ENCODE data around the gene PNMT.

DNA sequence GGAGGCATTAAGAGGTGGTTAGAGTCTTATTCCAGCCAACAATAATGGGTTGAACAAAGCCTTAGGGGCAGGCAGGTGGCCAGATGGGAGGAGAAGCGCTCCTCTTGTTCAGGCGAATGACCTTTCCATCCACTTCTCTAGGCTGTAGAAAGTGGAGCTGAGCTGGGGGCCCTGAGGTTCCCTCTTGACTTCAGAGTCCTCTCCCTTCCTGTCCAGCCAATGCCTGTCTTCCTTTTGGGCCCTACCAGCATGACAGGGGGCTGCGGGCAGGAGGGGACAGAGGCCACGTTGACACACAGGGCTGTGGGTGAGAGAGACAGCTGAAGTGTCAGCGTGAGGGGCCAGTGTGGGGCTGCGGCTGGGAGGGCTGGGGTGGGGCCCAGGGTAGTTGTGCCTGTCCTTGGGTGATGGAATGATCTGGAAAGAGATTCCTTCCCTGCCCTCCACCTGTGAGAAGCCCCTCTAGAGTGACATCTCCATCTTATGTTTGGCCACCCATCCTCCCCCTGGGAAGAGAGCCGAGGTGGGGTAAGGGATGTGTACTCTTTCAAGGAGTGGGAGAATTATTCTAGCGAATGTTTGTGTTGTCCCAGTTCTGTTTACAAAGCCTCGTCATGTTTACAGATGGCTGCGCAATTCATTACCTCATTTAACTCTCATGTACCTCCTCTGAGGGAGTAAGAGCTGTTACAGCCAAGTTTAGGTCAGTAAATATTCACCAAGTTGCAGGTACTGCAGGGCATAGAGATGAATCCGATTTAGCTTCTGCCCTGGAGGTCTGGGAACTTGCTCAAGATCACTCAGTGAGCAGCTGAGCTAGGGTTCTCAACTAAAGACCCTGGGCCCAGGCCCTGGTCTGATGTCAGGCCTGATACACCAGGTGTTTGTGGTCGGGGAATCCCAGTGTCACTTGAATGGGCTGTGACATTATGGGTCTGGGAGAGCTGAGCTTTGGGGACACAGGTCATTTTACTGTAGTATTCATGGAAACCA is 34.9 kb downstream of the PNMT start:
- TF ChIP-seq POLR2AphosphoS5 (IDR thresholded peaks at IDR 0.05; ENCODE audit: low read depth, low read length): no peak
- no peak for TF ChIP-seq CTCF (IDR thresholded peaks at IDR 0.05)
- no peak for TF ChIP-seq SMC3 (IDR thresholded peaks at IDR 0.05; ENCODE audit: low read depth, low read length)
- TF ChIP-seq, protein P1, sequence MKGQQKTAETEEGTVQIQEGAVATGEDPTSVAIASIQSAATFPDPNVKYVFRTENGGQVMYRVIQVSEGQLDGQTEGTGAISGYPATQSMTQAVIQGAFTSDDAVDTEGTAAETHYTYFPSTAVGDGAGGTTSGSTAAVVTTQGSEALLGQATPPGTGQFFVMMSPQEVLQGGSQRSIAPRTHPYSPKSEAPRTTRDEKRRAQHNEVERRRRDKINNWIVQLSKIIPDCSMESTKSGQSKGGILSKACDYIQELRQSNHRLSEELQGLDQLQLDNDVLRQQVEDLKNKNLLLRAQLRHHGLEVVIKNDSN (IDR thresholded peaks at IDR 0.05; ENCODE audit: borderline replicate concordance, low read depth): no peak
- TF ChIP-seq RFX5 (IDR thresholded peaks at IDR 0.05; ENCODE audit: low read length): no peak
- no peak for TF ChIP-seq RCOR1 (IDR thresholded peaks at IDR 0.05; ENCODE audit: low read length)
- no peak for TF ChIP-seq TEAD4 (IDR thresholded peaks at IDR 0.05; ENCODE audit: borderline replicate concordance, insufficient read depth)
- TF ChIP-seq NFIC (IDR thresholded peaks at IDR 0.05; ENCODE audit: borderline replicate concordance): no peak
- TF ChIP-seq FOXM1 (IDR thresholded peaks at IDR 0.05; ENCODE audit: low read depth): no peak
